ENCODE measurements around the gene BSND. TPM values are rescaled to one million over a fixed set of nuclear protein-coding genes. Genes with fewer than 3 reads are reported as not detected.

The BSND gene
- total and polyA plus RNA-seq, 4 donors, result 0.02 TPM; not detected in 3

- Histone ChIP-seq H3K4me1 (ENCODE audit: control insufficient read depth in 5 of 5, insufficient read depth in 5 of 5, low read length in 5 of 5) (peaks cover 0 to 20% (median 0%) of the 10 kb centered on the region in 5 donors), H3K9me3 (ENCODE audit: control insufficient read depth in 4 of 4, insufficient read depth in 3 of 4, low read length in 3 of 4) (no peaks in the 10 kb centered on the region), H3K27me3 (ENCODE audit: control insufficient read depth in 3 of 3, insufficient read depth in 3 of 3, low read length in 2 of 3) (peaks cover 0 to 52% (median 37%) of the 10 kb centered on the region in 3 donors), H3K27ac (ENCODE audit: low read depth in 1 of 2, low read length in 1 of 2) (no peak overlapping the region), H3K4me3 (no peak overlapping the region), H3K36me3 (ENCODE audit: control insufficient read depth in 4 of 4, insufficient read depth in 4 of 4, low read length in 4 of 4) (peaks cover 0 to 1% (median 0%) of the 10 kb centered on the region in 4 donors), H3K9ac (ENCODE audit: insufficient read depth in 1 of 2, low read length in 2 of 2) (no peak overlapping the region)
- 77 to 99% methylated on average over 3 of the region's 3 CpGs for WGBS, 2 donors
- no peak for DNase-seq
- TF ChIP-seq CTCF (IDR thresholded peaks at IDR 0.05; ENCODE audit: control extremely low read depth, extremely low read depth), result no peak
- ATAC-seq (ENCODE audit: insufficient read depth, low FRiP score), result no peak
Measured at GRCh38 chr1:55041613-55042012, 42.9 kb downstream of the BSND start.

DNA sequence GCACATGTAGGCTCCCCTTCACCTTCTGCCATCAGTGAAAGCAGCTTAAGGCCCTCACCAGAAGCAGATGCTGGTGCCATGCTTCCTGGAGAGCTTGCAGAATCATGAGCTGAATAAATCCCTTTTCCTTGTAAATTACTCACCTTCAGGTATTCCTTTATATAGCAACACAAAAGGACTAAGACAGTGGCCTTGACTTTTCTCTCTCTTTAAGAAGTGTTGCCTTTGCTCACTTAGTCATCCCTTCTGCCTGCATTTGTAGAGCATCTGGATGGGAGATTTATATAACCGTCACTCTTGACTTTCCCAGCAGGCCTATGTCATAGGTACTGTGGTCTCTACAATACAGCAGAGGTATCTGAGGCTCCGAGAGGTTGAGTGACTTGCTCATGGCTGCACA lies 44.3 kb downstream of the BSND start:
- Histone ChIP-seq H3K4me3 (no peak overlapping the region), H3K36me3 (ENCODE audit: control insufficient read depth in 4 of 4, insufficient read depth in 4 of 4, low read length in 4 of 4) (peaks cover 0 to 1% (median 0%) of the 10 kb centered on the region in 4 donors), H3K9ac (ENCODE audit: insufficient read depth in 1 of 2, low read length in 2 of 2) (no peak overlapping the region), H3K4me1 (ENCODE audit: control insufficient read depth in 5 of 5, insufficient read depth in 5 of 5, low read length in 5 of 5) (peaks cover 0 to 20% (median 0%) of the 10 kb centered on the region in 5 donors), H3K27me3 (ENCODE audit: control insufficient read depth in 3 of 3, insufficient read depth in 3 of 3, low read length in 2 of 3) (peaks cover 0 to 40% (median 36%) of the 10 kb centered on the region in 3 donors), H3K27ac (ENCODE audit: low read depth in 1 of 2, low read length in 1 of 2) (no peak overlapping the region), H3K9me3 (ENCODE audit: control insufficient read depth in 4 of 4, insufficient read depth in 3 of 4, low read length in 3 of 4) (no peaks in the 10 kb centered on the region)
- 91 to 94% methylated on average over 2 of the region's 2 CpGs for WGBS, 2 donors
- TF ChIP-seq CTCF (IDR thresholded peaks at IDR 0.05; ENCODE audit: control extremely low read depth, extremely low read depth), result no peak
- no peak for DNase-seq
- no peak for ATAC-seq (ENCODE audit: insufficient read depth, low FRiP score)

GRCh38 chr1:55043726-55044125 lies 45.0 kb downstream of the BSND start:
- H3K4me3 ChIP-seq, result no peak overlapping the region
- peaks cover 0 to 34% (median 30%) of the 10 kb centered on the region in 3 donors for H3K27me3 ChIP-seq (ENCODE audit: control insufficient read depth in 3 of 3, insufficient read depth in 3 of 3, low read length in 2 of 3)
- H3K4me1 ChIP-seq (ENCODE audit: control insufficient read depth in 5 of 5, insufficient read depth in 5 of 5, low read length in 5 of 5), result peaks cover 0 to 20% (median 0%) of the 10 kb centered on the region in 5 donors
- peaks cover 0 to 1% (median 0%) of the 10 kb centered on the region in 4 donors for H3K36me3 ChIP-seq (ENCODE audit: control insufficient read depth in 4 of 4, insufficient read depth in 4 of 4, low read length in 4 of 4)
- no peak overlapping the region for H3K9ac ChIP-seq (ENCODE audit: insufficient read depth in 1 of 2, low read length in 2 of 2)
- DNase-seq, result no peak
- no peaks in the 10 kb centered on the region for H3K9me3 ChIP-seq (ENCODE audit: control insufficient read depth in 4 of 4, insufficient read depth in 3 of 4, low read length in 3 of 4)
- H3K27ac ChIP-seq (ENCODE audit: low read depth in 1 of 2, low read length in 1 of 2), result no peak overlapping the region
- no peak for TF ChIP-seq CTCF (IDR thresholded peaks at IDR 0.05; ENCODE audit: control extremely low read depth, extremely low read depth)
- WGBS, 2 donors, result 95 to 97% methylated on average over 9 of the region's 9 CpGs
- no peak for ATAC-seq (ENCODE audit: insufficient read depth, low FRiP score)
